Pancreas (tissue), 10 donors: ENCODE data around the gene RFLNA. TPM values are rescaled to one million over a fixed set of nuclear protein-coding genes. Genes with fewer than 3 reads are reported as not detected.
A peak's percentile ranks its signal among the peaks of the same experiment; 100 is the strongest.

Experiments
- ATAC-seq, 4 donors: fragments of 200-7000 bp; cut with Tn5 transposase; one replicate each; pipeline versions ENCODE4 v1.8.0 to v1.9.1; 2020; ENCODE audit warnings: mild to moderate bottlenecking in 4 of 4, moderate library complexity in 4 of 4
- DNase-seq, 6 donors: peaks; one replicate each; pipeline ENCODE4 v3.0.0-alpha.2; 2020
- FAIRE-seq: peaks from 2 replicates; lab custom pipeline; 2012; peaks lifted over from hg19 to GRCh38; lab: Jason Lieb, UNC
- H3K27ac ChIP-seq, 4 donors: fragments of 200-600 bp; sonication (generic); 1 replicate in 3 of 4; 2 replicates in 1 of 4; pipeline versions ENCODE4 v1.5.0 to v1.8.0; 2020
- H3K27me3 ChIP-seq, 4 donors: fragments of 200-600 bp; one replicate each; pipeline ENCODE4 v1.8.0; 2021
- H3K36me3 ChIP-seq, 3 donors: fragments of 200-600 bp; sonication (generic) in 1 of 3; one replicate each; pipeline versions ENCODE4 v1.5.0 to v1.8.0; 2020 to 2021
- H3K4me1 ChIP-seq, 3 donors: fragments of 200-600 bp; one replicate each; pipeline ENCODE4 v1.8.0; 2021
- H3K4me3 ChIP-seq, 4 donors: fragments of 200-600 bp; sonication (generic) in 2 of 4; one replicate each; pipeline versions ENCODE4 v1.5.0 to v1.8.0; 2020 to 2021
- H3K9me3 ChIP-seq, 4 donors: fragments of 200-600 bp; one replicate each; pipeline ENCODE4 v1.8.0; 2021
- CTCF ChIP-seq, 4 donors: fragments of 200-600 bp; sonication (generic) in 3 of 4; IDR thresholded peaks; one replicate each; pipeline versions ENCODE4 v1.5.0 to v1.8.0; 2021; ENCODE audit warnings: antibody characterized with exemption in 4 of 4
- WGBS, 2 donors: extraction: QIAGEN DNeasy Blood & Tissue Kit; methylation state at CpG; one replicate each; pipeline ENCODE4 v1.1.7; 2013; 5-methylcytosine and 5-hydroxymethylcytosine counted together
- intact Hi-C, 3 donors: fragments of 100-400 bp; cut with DNase I; formaldehyde crosslinking; loops; one replicate each; pipeline versions ENCODE4 v1.11.1 to v1.14.2; 2022
- polyA plus RNA-seq, 2 donors: library from polyadenylated mRNA; stranded (reverse); fragments of 200-250 nt; gene quantifications; one replicate each; pipeline ENCODE4 v1.2.3, GENCODE V29; 2013
- total RNA-seq, 6 donors: library from RNA; stranded (reverse); fragmentation: NEBNext Ultra II Directional in 4 of 6; extraction: Animal tissue kit (Norgen Biotek cat#: 25700) in 4 of 6; gene quantifications; one replicate each; pipeline versions ENCODE4 v1.2.1 to v1.2.4, GENCODE V29; 2021 to 2023
- donor health status: healthy with polysubstance abuse.
- donor health status: DM: no; HTN: no; CAD: no; lungs with moderate emphysema.
- donor health status: DM: no; HTN: no; CAD: no.
- donor health status: control.
- donor health status: control.
- donor health status: Bipolar disorder and iron deficiency.
- donor health status: DM: yes; HTN: yes; CAD: no.
- donor health status: DM: no; HTN: no; CAD: no.
- donor health status: DM: no; HTN: no; CAD: no.
- donor health status: DM: yes; HTN: yes; CAD: no.

RFLNA gene
- total and polyA plus RNA-seq, 8 donors: 0.09 to 1.3 (median 0.45) TPM

- 92 to 93% methylated on average over 42 of the region's 42 CpGs for WGBS, 2 donors
- Histone ChIP-seq H3K36me3 (peaks cover 7 to 79% (median 30%) of the 10 kb centered on the region in 3 donors), H3K4me1 (no peaks in the 10 kb centered on the region), H3K9me3 (no peaks in the 10 kb centered on the region), H3K27ac (no peak overlapping the region), H3K27me3 (no peaks in the 10 kb centered on the region), H3K4me3 (no peak overlapping the region)
- no peak for TF ChIP-seq CTCF (IDR thresholded peaks at IDR 0.05)
- no peak for FAIRE-seq
- peak in 2 of 6 donors; percentile 35 to 61 for DNase-seq
- no peak for ATAC-seq
- intact Hi-C loops: loop anchor here in 2 of 3 donors (10.0 kb wide), 1 partner anchor 425 kb away; no protein-coding TSS in a partner anchor
These were observed 45.4 kb downstream of the RFLNA start for GRCh38 chr12:124340080-124340900.

- TF ChIP-seq CTCF (IDR thresholded peaks at IDR 0.05): no peak
- no peaks in the 10 kb centered on the region for H3K4me1 ChIP-seq
- DNase-seq (peak in 2 of 6 donors; percentile 25 to 69), ATAC-seq (no peak), FAIRE-seq (no peak)
- no peaks in the 10 kb centered on the region for H3K9me3 ChIP-seq
- peaks cover 6 to 79% (median 34%) of the 10 kb centered on the region in 3 donors for H3K36me3 ChIP-seq
- WGBS, 2 donors: 93 to 94% methylated on average over 27 of the region's 27 CpGs
- no peak overlapping the region for H3K4me3 ChIP-seq
- intact Hi-C loops: loop anchor here in 2 of 3 donors (10.0 kb wide), 1 partner anchor 423 kb away; no protein-coding TSS in a partner anchor
- H3K27me3 ChIP-seq: no peaks in the 10 kb centered on the region
- no peak overlapping the region for H3K27ac ChIP-seq
These were observed 46.8 kb downstream of the RFLNA start for GRCh38 chr12:124341645-124342069.

GRCh38 chr12:124344022-124344421 lies 49.1 kb downstream of the RFLNA start:
- no peak for DNase-seq
- Histone ChIP-seq H3K27me3 (no peaks in the 10 kb centered on the region), H3K9me3 (no peaks in the 10 kb centered on the region), H3K4me1 (no peaks in the 10 kb centered on the region), H3K27ac (no peak overlapping the region), H3K36me3 (peaks cover 14 to 89% (median 38%) of the 10 kb centered on the region in 3 donors), H3K4me3 (no peak overlapping the region)
- intact Hi-C loops: loop anchor here in 2 of 3 donors (10.0 kb wide), 1 partner anchor 421 kb away; no protein-coding TSS in a partner anchor
- no peak for FAIRE-seq
- TF ChIP-seq CTCF (IDR thresholded peaks at IDR 0.05): no peak
- WGBS, 2 donors: 88 to 90% methylated on average over 9 of the region's 9 CpGs
- no peak for ATAC-seq

- Histone ChIP-seq H3K36me3 (peaks cover 14 to 94% (median 43%) of the 10 kb centered on the region in 3 donors), H3K4me3 (no peak overlapping the region), H3K27ac (no peak overlapping the region), H3K4me1 (no peaks in the 10 kb centered on the region), H3K27me3 (no peaks in the 10 kb centered on the region), H3K9me3 (no peaks in the 10 kb centered on the region)
- TF ChIP-seq CTCF (IDR thresholded peaks at IDR 0.05): no peak
- intact Hi-C loops: loop anchor here in 2 of 3 donors (10.0 kb wide), 1 partner anchor 420 kb away; no protein-coding TSS in a partner anchor
- FAIRE-seq: no peak
- ATAC-seq: no peak
- WGBS, 2 donors: 95 to 97% methylated on average over 36 to 38 of the region's 38 CpGs
- peak in 2 of 6 donors; percentile 26 to 78 for DNase-seq
These were observed 49.6 kb downstream of the RFLNA start for GRCh38 chr12:124344526-124344925.
